ENCODE measurements around the gene LAMA5.

Gene LAMA5

GRCh38 chr20:62407221-62407992 is 40.3 kb upstream of the LAMA5 start, which contains the start of gene CABLES2:
CABLES2 (minus strand) TSS chr20:62407285; CDS start chr20:62407276, 9 bp downstream.
- TF ChIP-seq CTCF (conservative IDR thresholded peaks at IDR 0.05; ENCODE audit: low read length), result no peak
- DNase-seq (ENCODE audit: low read depth), result peak; percentile 93
- H3K4me3 ChIP-seq (ENCODE audit: low read length), result peak within 1 kb of the TSS; percentile 64

GRCh38 chr20:62406635-62407176 is 39.6 kb upstream of the LAMA5 start:
- TF ChIP-seq CTCF (conservative IDR thresholded peaks at IDR 0.05; ENCODE audit: low read length), result no peak
- peak overlapping the region; percentile 64 for H3K4me3 ChIP-seq (ENCODE audit: low read length)
- no peak for DNase-seq (ENCODE audit: low read depth)

GRCh38 chr20:62405981-62406513 is 38.9 kb upstream of the LAMA5 start:
- no peak for TF ChIP-seq CTCF (conservative IDR thresholded peaks at IDR 0.05; ENCODE audit: low read length)
- DNase-seq (ENCODE audit: low read depth), result no peak
- peak overlapping the region; percentile 64 for H3K4me3 ChIP-seq (ENCODE audit: low read length)

- peak; percentile 51 for TF ChIP-seq CTCF (conservative IDR thresholded peaks at IDR 0.05; ENCODE audit: low read length)
- DNase-seq (ENCODE audit: low read depth), result peak; percentile 47
- H3K4me3 ChIP-seq (ENCODE audit: low read length), result no peak overlapping the region
Measured at GRCh38 chr20:62405108-62405980, 38.2 kb upstream of the LAMA5 start.

GRCh38 chr20:62404761-62405107 is 37.6 kb upstream of the LAMA5 start:
- DNase-seq (ENCODE audit: low read depth), result no peak
- no peak overlapping the region for H3K4me3 ChIP-seq (ENCODE audit: low read length)
- TF ChIP-seq CTCF (conservative IDR thresholded peaks at IDR 0.05; ENCODE audit: low read length), result no peak

GRCh38 chr20:62404112-62404665 is 37.1 kb upstream of the LAMA5 start:
- no peak for TF ChIP-seq CTCF (conservative IDR thresholded peaks at IDR 0.05; ENCODE audit: low read length)
- no peak for DNase-seq (ENCODE audit: low read depth)
- H3K4me3 ChIP-seq (ENCODE audit: low read length), result no peak overlapping the region
